Endometrial microvascular endothelial cells (primary cell): ENCODE measurements around the gene PLPP3. TPM values are rescaled to one million over a fixed set of nuclear protein-coding genes. Genes with fewer than 3 reads are reported as not detected.

ENCODE experiments used
- in situ Hi-C: cut with HindIII; loops from 2 replicates; pipeline ENCODE4 v1.10.0; 2017; ENCODE audit warnings: low sequenced_read_pairs, low pct_unique_long_range_greater_than_20kb; ENCODE audit errors: inconsistent ontology term
- total RNA-seq: library from RNA; depleted of rRNA; stranded (reverse); fragments of >200 nt; gene quantifications from one replicate; pipeline ENCODE4 v1.2.3, GENCODE V29; 2015; ENCODE audit errors: inconsistent ontology term

PLPP3 gene
- total RNA-seq, 1 donor from 2014 or later, result 14.1 TPM

DNA sequence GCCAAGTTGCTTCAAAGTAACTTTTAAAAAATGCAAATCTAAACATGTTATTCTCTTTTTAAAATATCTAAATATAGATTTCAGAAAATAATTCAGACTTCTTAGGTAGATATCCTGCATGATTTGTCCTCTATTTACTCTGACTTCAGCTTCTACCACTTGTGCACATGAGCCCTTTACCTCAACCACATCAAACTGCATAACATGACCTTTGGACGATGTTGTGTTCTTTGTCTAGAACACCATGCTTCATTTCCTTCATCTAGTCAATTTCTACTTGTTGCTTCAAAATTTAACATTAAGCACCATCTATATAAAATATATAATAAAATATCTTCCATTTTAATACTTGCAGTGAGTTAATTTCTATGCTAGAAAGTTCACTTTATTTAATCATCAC is 96.9 kb downstream of the PLPP3 start:
- in situ Hi-C loops, result no loop called here

GRCh38 chr1:56481140-56481694 is 98.1 kb downstream of the PLPP3 start:
- in situ Hi-C loops, result no loop called here

- in situ Hi-C loops, result no loop called here
Measured at GRCh38 chr1:56478734-56479133, 100.6 kb downstream of the PLPP3 start.

DNA sequence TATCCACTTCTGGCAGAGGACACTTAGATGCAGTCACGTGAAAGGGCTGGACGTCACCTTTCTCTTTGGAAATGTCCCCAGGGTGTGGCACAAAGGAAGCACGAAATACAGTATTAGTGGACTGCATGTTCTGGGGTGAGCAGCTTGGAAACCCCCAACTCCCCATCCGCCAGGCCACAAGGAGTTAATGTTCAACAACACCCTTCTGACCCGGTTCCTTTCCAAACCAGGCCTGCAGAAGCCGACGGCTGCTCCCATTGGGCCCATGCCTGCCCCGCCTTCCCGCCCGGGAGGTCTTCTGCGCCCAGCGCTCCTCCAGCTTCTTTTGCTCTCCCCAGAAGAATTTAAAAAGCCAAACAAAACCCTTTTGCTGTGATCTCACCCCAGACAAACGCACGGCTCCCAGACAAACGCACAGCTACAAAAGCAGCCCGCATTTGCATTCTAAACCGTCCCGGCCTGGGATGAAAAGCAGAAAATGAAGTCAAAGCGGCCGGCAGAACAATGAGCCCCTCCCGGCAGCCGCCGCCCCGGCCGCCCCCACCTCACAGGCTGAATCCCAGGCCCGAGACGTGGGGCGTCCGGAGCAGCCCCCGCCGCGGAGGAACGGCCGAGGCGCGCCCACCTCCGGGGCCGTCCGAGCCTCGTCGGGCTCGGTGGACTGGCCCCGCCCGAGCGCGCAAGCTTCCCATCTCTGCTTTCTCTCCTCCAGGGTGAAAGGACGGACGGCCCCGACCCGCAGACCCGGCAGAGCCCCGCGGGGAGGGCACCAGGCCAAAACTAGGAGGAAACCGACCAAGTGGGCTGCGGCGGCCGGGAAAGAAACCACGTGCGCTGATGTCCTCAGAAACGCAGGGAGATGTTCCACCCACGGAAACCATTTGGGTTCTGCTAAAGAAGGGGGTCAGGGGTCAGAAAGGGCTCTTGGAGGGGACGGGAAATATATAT is 101.9 kb downstream of the PLPP3 start:
- in situ Hi-C loops, result no loop called here

- in situ Hi-C loops, result no loop called here
Measured at GRCh38 chr1:56473582-56474270, 105.6 kb downstream of the PLPP3 start.

DNA sequence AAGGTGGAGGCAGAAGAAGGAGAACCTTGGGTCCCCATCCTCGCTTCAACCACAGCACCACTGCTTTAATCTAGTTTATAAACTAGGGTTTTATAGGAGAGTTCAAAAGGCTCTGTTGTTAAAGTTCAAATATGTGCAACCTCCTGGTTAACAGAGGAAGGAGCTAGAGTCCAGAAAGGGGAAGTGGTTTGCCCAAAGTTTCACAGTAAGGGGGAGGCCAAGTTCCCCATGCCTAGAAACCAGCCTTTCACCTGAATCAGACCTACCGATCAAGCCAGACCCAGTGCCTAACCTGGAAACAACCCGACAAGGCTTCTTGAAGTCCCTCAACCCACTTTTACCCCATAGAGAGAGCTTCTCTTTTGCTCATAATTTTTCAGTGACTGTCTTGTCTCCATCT is 106.5 kb downstream of the PLPP3 start:
- in situ Hi-C loops, result no loop called here

DNA sequence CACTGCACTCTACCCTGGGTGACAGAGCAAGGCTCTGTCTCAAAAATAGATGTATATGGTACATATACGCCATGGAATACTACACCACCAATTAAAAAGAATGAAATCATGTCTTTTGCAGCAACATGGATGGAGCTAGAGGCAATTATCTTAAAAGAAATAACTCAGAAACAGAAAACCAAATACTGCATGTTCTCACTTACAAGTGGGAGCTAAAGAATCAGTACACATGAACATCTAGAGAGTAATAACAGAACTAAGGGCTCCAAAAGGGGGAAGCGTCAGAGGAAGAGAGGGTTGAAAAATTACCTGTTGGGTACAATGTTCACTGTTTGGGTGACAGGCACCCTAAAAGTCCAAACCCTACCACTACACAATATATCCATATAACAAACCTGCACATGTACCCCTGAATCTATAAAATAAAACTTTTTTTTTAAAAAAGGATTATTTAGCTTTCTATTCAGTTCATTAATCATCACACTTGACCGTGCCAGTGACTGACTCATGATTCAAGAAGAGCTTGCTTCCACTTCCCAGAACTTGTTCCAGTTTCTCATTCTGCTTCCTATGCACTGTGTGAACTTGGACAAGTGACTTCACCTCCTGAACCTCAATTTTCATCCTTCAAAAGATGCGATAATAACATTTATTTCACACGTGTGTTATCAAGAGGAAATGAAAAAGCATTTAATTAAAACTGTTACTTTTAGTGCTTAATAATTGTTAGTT is 109.6 kb downstream of the PLPP3 start:
- in situ Hi-C loops, result no loop called here

- in situ Hi-C loops, result no loop called here
Measured at GRCh38 chr1:56468518-56468917, 110.8 kb downstream of the PLPP3 start.

DNA sequence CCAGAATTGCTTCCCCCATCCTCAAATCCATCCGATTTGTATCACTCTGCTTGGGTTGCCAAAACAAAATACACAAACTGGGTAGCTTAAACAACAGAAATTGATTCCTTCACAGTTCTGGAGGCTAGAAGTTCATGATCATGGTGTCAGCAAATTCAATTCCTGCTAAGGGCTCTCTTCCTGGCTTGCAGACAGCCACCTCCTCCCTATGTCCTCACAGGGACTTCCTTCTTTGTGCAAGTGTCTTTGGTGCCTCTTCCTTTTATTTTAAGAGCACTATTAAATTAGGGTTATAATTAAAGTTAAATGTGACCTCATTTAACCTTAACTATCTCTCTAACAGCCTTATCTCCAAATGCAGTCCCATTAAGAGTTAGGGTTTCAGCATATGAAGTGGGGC is 112.8 kb downstream of the PLPP3 start:
- in situ Hi-C loops, result no loop called here

DNA sequence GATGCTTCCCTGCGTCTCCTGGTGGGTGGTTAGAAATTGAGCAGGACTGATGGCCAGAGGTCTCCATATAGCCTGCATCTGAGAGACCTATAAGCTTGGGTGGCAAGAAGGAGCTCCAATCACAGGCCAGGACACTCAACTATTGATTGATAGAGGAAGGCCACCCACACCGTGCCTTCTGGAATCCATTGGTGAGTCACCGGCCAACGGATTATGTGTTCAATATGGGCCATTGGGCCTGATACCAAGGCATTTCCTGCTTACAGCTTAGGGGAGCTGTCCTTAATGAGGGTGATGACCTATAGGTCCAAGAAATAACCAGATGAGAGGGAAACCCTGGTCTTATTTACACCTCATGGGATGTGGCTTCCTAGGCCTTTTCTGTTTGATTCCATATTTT is 115.1 kb downstream of the PLPP3 start:
- in situ Hi-C loops, result no loop called here

DNA sequence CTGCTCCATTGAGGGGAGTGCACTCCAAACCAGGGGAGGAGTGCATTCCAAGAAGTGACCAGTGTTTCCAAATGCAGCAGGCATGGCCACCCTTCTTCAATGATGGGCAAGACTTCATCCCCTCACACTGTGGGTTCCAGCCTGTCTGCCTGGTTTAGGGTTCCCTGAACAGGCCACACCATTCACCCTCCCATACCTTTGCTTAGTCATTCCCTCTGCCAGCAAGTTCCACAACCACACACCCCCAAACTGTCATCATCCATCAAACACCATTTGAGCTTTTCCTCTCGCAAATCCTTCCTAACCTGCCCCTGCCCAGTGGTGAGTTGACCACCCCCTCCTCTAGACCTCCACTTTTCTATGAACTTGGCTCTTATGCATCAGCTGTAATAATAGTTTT is 116.0 kb downstream of the PLPP3 start:
- in situ Hi-C loops, result no loop called here

DNA sequence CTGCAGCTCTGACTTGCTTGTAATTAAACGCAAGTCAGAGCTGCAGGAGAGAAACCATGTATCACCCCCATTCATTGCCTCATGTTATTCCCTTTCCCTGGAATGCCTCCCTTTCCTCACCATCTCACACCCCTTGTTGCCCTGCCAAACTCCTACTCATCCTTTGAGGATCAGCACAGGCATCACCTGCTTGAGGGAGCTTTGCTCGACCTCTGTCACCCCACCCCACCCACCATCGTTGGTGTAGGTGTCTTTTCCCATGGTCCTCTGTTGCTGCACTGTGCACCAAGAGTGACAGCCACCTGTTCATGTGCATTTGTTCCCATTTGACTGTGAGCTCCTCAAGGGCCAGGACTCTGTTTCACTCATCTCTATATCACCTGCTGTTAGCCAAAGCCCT is 117.2 kb downstream of the PLPP3 start:
- in situ Hi-C loops, result no loop called here

DNA sequence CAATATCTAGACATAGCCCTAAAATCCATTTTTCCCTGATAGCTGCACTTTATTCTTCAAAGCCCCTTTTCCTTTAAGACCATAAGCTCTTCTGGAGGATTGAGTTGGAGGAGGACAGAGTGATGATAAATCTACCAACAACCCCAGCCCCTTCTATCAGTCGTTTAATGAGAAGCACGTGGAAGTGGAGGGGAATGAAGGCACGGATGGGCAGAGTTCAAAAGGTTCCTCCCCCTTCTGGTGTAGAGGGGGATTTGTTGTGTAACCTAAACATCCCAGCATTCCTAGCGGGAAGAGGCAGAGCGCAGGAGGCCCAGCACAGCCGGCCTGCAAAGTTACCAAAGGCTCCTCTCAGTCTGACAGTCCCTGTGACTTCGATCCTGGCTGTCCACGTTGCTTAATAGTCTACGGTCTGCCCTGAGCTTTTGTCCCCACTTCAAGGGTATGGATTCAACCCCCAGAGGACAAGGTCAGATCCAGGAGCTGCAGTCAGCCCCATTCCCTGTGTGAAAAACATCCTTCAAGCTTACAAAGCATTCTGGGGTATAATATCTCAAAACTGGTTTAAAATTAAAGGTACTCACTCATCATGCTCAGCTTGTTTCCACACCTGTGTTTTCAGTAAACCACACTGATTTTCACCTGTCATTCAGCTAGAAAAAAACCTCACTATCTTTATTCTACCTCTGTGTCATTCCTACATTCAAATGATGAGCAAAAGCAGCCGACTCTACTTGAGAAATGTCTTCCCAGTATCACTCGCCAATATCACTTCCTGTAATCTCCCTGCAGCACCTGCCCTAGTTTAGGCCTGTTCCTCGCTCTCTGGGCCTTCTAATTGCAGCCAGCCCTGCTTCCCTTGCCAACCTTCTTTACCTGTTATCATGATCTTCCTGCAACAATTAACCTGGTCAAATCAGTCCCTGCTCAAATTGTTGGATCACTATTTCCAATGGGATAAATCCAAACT is 117.9 kb downstream of the PLPP3 start:
- in situ Hi-C loops, result no loop called here

- in situ Hi-C loops, result no loop called here
Measured at GRCh38 chr1:56459260-56459659, 120.1 kb downstream of the PLPP3 start.

DNA sequence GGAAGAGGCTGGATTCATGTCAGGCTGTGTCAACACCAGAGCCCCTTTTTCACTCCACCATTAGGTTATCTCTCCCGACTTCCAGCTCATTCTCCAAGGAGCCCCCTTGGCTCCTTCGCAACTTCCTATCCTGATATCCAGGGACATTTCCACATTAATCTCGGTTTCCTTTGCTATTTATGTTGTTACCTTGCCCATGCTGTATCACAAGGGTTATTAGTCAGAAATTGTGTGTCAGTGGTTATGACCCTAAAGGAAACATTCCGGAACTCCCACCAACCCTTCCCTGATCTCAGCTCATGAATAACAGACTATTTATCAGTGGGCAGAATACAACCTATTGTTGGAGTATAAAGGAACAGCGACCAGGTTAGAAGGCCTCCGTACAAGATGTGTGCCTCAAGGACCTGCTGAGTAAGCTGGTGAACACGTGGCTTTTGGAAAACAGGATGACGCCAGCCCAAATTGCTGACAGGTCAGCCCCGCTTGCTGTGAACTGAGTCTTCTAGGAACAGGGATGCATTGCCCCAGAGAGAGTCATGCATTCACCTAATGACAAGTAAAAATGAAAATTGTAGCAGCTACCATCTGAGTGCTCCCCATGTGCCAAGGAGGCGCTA is 121.5 kb downstream of the PLPP3 start:
- in situ Hi-C loops, result no loop called here

GRCh38 chr1:56456435-56457101 is 122.8 kb downstream of the PLPP3 start:
- in situ Hi-C loops, result no loop called here

- in situ Hi-C loops, result no loop called here
Measured at GRCh38 chr1:56453417-56454078, 125.8 kb downstream of the PLPP3 start.
